ENCODE data around the gene LARGE1.

LARGE1 gene

GRCh38 chr22:33347002-33347401 lies 573.3 kb downstream of the LARGE1 start:
- no peak for ATAC-seq
- Mint-ChIP-seq H3K27ac (no peak overlapping the region), H3K4me1 (no peaks in the 10 kb centered on the region), H3K4me3 (no peak overlapping the region), H3K9me3 (peaks cover 5% of the 10 kb centered on the region), H3K36me3 (peaks cover 23% of the 10 kb centered on the region), H3K27me3 (no peaks in the 10 kb centered on the region)

DNA sequence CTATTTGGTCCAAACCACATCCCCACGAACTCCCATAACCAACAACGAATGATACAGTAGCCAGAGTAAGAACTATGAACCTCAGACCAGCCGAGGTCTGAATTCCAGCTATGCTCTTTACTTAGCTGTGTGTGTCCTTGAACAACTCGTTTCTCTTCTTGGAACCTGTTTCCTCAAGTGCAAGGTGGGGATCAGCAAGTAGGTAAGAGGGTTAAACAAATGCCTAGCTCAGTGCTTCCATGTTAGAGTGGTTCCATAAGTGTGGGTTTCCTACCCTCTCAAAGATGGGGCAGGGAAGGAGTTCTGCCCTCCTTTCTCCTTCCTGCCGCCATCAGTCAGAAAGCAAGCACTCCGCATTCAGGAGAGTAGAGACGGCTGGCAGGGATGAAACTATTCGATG lies 578.7 kb downstream of the LARGE1 start:
- ATAC-seq = no peak
- H3K4me3 Mint-ChIP-seq = no peak overlapping the region

GRCh38 chr22:33337524-33337923 lies 582.8 kb downstream of the LARGE1 start:
- Mint-ChIP-seq H3K4me3 (no peak overlapping the region), H3K9me3 (peaks cover 4% of the 10 kb centered on the region), H3K36me3 (peaks cover 30% of the 10 kb centered on the region), H3K27me3 (no peaks in the 10 kb centered on the region), H3K27ac (no peak overlapping the region), H3K4me1 (peaks cover under 1% of the 10 kb centered on the region)
- no peak for ATAC-seq

More for the DNA sequence above, 578.7 kb downstream of the LARGE1 start:
- no peaks in the 10 kb centered on the region for H3K4me1 Mint-ChIP-seq
- no peaks in the 10 kb centered on the region for H3K9me3 Mint-ChIP-seq
- H3K36me3 Mint-ChIP-seq = peaks cover 5% of the 10 kb centered on the region
- H3K27me3 Mint-ChIP-seq = no peaks in the 10 kb centered on the region
- no peak overlapping the region for H3K27ac Mint-ChIP-seq

DNA sequence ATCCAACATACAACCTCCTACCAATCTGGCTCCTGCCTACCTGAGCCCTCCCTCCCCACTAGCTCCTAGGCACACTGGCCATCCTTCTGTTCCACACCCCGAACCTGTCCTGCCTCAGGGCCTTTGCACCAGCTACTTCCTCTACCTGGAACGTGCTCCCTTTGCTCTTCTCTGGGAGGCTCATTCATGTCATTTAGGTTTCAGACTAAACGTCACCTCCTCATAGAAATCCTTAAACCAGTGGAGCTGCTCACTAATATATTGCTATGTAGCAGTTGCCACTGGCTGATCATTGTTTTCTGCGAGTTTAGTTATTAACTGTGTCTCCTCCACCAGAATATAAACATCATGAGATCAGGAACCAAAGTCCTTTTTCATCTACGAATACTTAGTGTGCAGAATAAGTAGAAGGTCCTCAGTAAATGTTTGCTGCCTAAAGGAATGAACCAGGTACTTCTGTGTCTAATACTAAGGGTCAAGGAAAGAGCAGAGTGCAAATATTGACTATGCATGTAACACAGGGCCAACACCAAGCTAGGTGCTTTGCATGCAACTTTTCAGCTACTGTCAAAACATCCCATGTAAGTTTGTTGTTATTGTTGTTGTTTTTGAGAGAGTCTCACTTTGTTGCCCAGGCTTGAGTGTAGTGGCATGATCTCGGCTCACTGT lies 584.5 kb downstream of the LARGE1 start:
- H3K4me1 Mint-ChIP-seq = peaks cover 11% of the 10 kb centered on the region
- H3K9me3 Mint-ChIP-seq = peaks cover 12% of the 10 kb centered on the region
- H3K27ac Mint-ChIP-seq = no peak overlapping the region
- ATAC-seq = no peak
- H3K27me3 Mint-ChIP-seq = no peaks in the 10 kb centered on the region
- peaks cover 45% of the 10 kb centered on the region for H3K36me3 Mint-ChIP-seq
- H3K4me3 Mint-ChIP-seq = no peak overlapping the region

GRCh38 chr22:33332538-33332937 lies 587.7 kb downstream of the LARGE1 start:
- Mint-ChIP-seq H3K27me3 (no peaks in the 10 kb centered on the region), H3K36me3 (peaks cover 44% of the 10 kb centered on the region), H3K4me3 (no peak overlapping the region), H3K9me3 (peaks cover 12% of the 10 kb centered on the region), H3K4me1 (peaks cover 16% of the 10 kb centered on the region), H3K27ac (no peak overlapping the region)
- no peak for ATAC-seq

DNA sequence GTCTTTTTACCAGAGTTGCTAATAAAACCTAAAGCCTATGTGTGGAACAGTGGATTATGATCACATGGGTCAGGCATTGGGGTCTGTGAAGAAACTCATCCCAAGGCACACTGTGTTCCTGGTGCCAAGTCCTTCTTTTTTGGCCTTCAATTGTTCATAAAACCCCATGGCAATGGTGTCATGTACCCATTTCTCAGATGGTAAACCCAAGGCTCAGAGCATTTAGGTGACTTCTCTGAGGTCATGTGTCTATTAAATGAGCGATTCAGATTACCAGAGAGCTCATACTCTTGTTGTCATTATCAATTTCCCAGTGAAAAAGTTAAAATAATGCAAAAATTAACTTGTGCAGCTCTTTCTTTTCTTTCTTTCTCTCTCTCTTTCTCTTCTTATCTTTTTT lies 589.3 kb downstream of the LARGE1 start:
- no peaks in the 10 kb centered on the region for H3K27me3 Mint-ChIP-seq
- H3K4me1 Mint-ChIP-seq = peaks cover 27% of the 10 kb centered on the region
- no peak overlapping the region for H3K4me3 Mint-ChIP-seq
- peaks cover 12% of the 10 kb centered on the region for H3K9me3 Mint-ChIP-seq
- no peak for ATAC-seq
- no peak overlapping the region for H3K27ac Mint-ChIP-seq
- H3K36me3 Mint-ChIP-seq = peaks cover 40% of the 10 kb centered on the region

DNA sequence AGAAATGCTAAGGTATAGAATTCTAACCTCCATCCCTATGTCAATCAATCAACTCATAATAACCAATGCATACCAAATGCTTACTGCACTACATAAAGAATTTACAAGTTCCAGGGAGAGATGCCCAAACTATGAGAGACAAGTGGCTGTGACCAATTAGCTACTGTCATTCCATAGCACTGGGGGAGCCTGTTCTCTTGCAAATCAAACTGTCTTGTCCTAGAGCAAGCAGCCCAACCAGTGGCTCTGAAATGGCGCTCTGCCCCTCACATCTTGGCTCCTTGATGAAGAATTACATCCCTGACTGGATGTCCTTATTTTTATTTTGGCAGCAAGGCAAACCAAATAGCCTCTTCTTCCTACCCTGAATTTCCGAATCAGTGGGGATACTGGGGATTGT lies 589.7 kb downstream of the LARGE1 start:
- H3K9me3 Mint-ChIP-seq = peaks cover 12% of the 10 kb centered on the region
- H3K27me3 Mint-ChIP-seq = no peaks in the 10 kb centered on the region
- no peak for ATAC-seq
- peaks cover 37% of the 10 kb centered on the region for H3K36me3 Mint-ChIP-seq
- H3K27ac Mint-ChIP-seq = no peak overlapping the region
- H3K4me3 Mint-ChIP-seq = no peak overlapping the region
- peaks cover 32% of the 10 kb centered on the region for H3K4me1 Mint-ChIP-seq

- Mint-ChIP-seq H3K4me3 (no peak overlapping the region), H3K27me3 (no peaks in the 10 kb centered on the region), H3K27ac (peak overlapping the region; percentile 44), H3K36me3 (peaks cover 30% of the 10 kb centered on the region), H3K9me3 (peaks cover 12% of the 10 kb centered on the region), H3K4me1 (peaks cover 37% of the 10 kb centered on the region)
- no peak for ATAC-seq
Measured at GRCh38 chr22:33329398-33329797, 590.9 kb downstream of the LARGE1 start.

DNA sequence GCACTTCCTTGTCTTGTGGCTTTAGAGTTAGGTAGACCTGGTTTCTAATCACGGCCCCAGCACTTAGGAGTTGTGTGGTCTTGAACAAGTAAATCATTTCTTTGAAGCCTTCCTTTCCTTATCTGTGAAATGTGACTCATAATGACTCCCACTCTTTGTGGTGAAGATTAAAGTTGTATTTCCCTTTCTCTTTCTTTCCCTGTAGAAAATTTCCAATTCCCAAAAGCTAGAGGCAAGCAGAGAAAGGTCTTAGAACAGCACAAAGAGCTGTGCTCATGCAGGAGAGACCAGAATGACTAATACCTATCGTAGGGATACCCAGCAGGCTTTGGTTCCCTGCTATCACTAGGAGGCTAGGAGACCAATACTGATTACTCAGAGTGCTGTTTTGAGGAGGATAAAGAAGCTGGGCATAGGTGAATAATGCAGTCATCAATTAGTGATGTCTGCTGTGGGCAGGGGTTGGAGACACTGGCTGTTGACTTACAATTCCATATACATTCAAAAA lies 591.4 kb downstream of the LARGE1 start:
- H3K4me1 Mint-ChIP-seq = peaks cover 37% of the 10 kb centered on the region
- ATAC-seq = no peak
- no peak overlapping the region for H3K4me3 Mint-ChIP-seq
- H3K9me3 Mint-ChIP-seq = peaks cover 12% of the 10 kb centered on the region
- peaks cover 27% of the 10 kb centered on the region for H3K36me3 Mint-ChIP-seq
- no peaks in the 10 kb centered on the region for H3K27me3 Mint-ChIP-seq
- peak overlapping the region; percentile 44 for H3K27ac Mint-ChIP-seq

DNA sequence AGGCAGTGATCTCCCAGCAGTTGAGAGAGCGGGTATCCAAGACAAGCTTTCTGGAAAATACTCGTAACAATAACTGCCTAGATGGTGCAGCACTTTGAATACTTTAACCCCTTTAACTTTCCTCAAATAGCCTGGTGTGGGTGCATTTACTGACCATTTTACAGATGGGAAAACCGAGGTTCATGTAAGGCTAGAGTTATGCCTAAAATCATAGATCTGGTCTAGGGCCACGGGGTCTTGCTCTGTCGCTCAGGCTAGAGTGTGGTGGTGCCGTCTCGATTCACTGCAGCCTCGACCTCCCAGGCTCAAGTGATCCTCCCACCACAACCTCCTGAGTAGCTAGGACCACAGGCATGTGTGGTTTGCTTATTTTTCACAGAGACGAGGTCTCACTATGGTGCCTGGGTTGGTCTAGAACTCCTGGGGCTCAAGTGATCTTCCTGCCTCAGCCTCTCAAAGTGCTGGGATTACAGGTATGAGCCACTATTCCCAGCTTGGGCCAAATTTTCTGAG lies 592.9 kb downstream of the LARGE1 start:
- ATAC-seq = no peak
- Mint-ChIP-seq H3K27me3 (no peaks in the 10 kb centered on the region), H3K9me3 (peaks cover 7% of the 10 kb centered on the region), H3K36me3 (peaks cover 14% of the 10 kb centered on the region), H3K4me1 (peaks cover 35% of the 10 kb centered on the region), H3K4me3 (no peak overlapping the region), H3K27ac (no peak overlapping the region)

GRCh38 chr22:33326540-33327295 lies 593.6 kb downstream of the LARGE1 start:
- no peak overlapping the region for H3K4me3 Mint-ChIP-seq
- peaks cover 7% of the 10 kb centered on the region for H3K36me3 Mint-ChIP-seq
- H3K4me1 Mint-ChIP-seq = peaks cover 29% of the 10 kb centered on the region
- no peaks in the 10 kb centered on the region for H3K27me3 Mint-ChIP-seq
- H3K9me3 Mint-ChIP-seq = peaks cover 1% of the 10 kb centered on the region
- ATAC-seq = no peak
- H3K27ac Mint-ChIP-seq = peak overlapping the region; percentile 82

- no peak overlapping the region for H3K4me3 Mint-ChIP-seq
- no peaks in the 10 kb centered on the region for H3K27me3 Mint-ChIP-seq
- H3K4me1 Mint-ChIP-seq = peaks cover 39% of the 10 kb centered on the region
- H3K27ac Mint-ChIP-seq = peak overlapping the region; percentile 82
- peaks cover under 1% of the 10 kb centered on the region for H3K36me3 Mint-ChIP-seq
- no peaks in the 10 kb centered on the region for H3K9me3 Mint-ChIP-seq
- peak; percentile 91 for ATAC-seq
Measured at GRCh38 chr22:33325232-33326004, 594.9 kb downstream of the LARGE1 start.

- Mint-ChIP-seq H3K27ac (no peak overlapping the region), H3K4me3 (no peak overlapping the region), H3K27me3 (no peaks in the 10 kb centered on the region), H3K9me3 (no peaks in the 10 kb centered on the region), H3K36me3 (peaks cover 4% of the 10 kb centered on the region), H3K4me1 (peaks cover 44% of the 10 kb centered on the region)
- ATAC-seq = no peak
Measured at GRCh38 chr22:33324228-33324627, 596.0 kb downstream of the LARGE1 start.

GRCh38 chr22:33321466-33321865 lies 598.8 kb downstream of the LARGE1 start:
- peaks cover 2% of the 10 kb centered on the region for H3K9me3 Mint-ChIP-seq
- H3K4me1 Mint-ChIP-seq = peaks cover 40% of the 10 kb centered on the region
- peak overlapping the region; percentile 3 for H3K4me3 Mint-ChIP-seq
- ATAC-seq = peak; percentile 5
- peaks cover 10% of the 10 kb centered on the region for H3K36me3 Mint-ChIP-seq
- H3K27ac Mint-ChIP-seq = peak overlapping the region; percentile 10
- H3K27me3 Mint-ChIP-seq = peaks cover 8% of the 10 kb centered on the region

GRCh38 chr22:33315954-33316353 lies 604.3 kb downstream of the LARGE1 start:
- Mint-ChIP-seq H3K4me3 (no peak overlapping the region), H3K4me1 (peaks cover 24% of the 10 kb centered on the region), H3K36me3 (peaks cover 10% of the 10 kb centered on the region), H3K27ac (peak overlapping the region; percentile 17), H3K27me3 (peaks cover 8% of the 10 kb centered on the region), H3K9me3 (peaks cover 2% of the 10 kb centered on the region)
- ATAC-seq = peak; percentile 65
